Adrenal gland (tissue), 12 donors: ENCODE data around the gene ARL4D. TPM values are rescaled to one million over a fixed set of nuclear protein-coding genes. Genes with fewer than 3 reads are reported as not detected.

Experiments
- DNase-seq, 7 donors: peaks; one replicate each; pipeline ENCODE4 v3.0.0-alpha.2; 2019 to 2020
- H3K27ac ChIP-seq, 5 donors: fragments of 200-600 bp; sonication (generic) in 4 of 5; 1 replicate in 3 of 5; 2 replicates in 2 of 5; pipeline versions ENCODE4 v1.5.1 to v1.8.0; 2016 to 2020; ENCODE audit warnings: mild to moderate bottlenecking in 1 of 5
- H3K27me3 ChIP-seq: fragments of 200-600 bp; 2 replicates; pipeline ENCODE4 v1.8.0; 2021
- H3K36me3 ChIP-seq, 2 donors: fragments of 200-600 bp; replicated peaks in 1 of 2; 1 replicate in 1 of 2; 2 replicates in 1 of 2; pipeline versions ENCODE4 v1.5.1 to v1.8.0; 2018 to 2022
- H3K4me1 ChIP-seq, 2 donors: fragments of 200-600 bp; replicated peaks in 1 of 2; 1 replicate in 1 of 2; 2 replicates in 1 of 2; pipeline versions ENCODE4 v1.5.1 to v1.8.0; 2018 to 2021
- H3K4me3 ChIP-seq, 4 donors: fragments of 200-600 bp; sonication (generic) in 3 of 4; one replicate each; pipeline ENCODE4 v1.5.1; 2016 to 2018
- H3K9me3 ChIP-seq, 3 donors: fragments of 200-600 bp; sonication (generic) in 1 of 3; replicated peaks in 1 of 3; 1 replicate in 2 of 3; 2 replicates in 1 of 3; pipeline versions ENCODE4 v1.5.1 to v1.8.0; 2016 to 2021
- POLR2A ChIP-seq, 2 donors: fragments of 450-650 bp; IDR thresholded peaks; one replicate each; pipeline ENCODE4 v1.6.1; 2017; ENCODE audit warnings: antibody characterized with exemption in 2 of 2, mild to moderate bottlenecking in 2 of 2, moderate library complexity in 1 of 2
- WGBS, 4 donors: extraction: QIAGEN DNeasy Blood & Tissue Kit in 2 of 4; methylation state at CpG; one replicate each; pipeline versions ENCODE4 v1.1.5 to v1.1.7; 2013 to 2017; 5-methylcytosine and 5-hydroxymethylcytosine counted together
- intact Hi-C, 2 donors: fragments of 100-400 bp; cut with DNase I; formaldehyde crosslinking; loops; one replicate each; pipeline versions ENCODE4 v1.14.1 to v1.15.0; 2022 to 2023
- polyA plus RNA-seq, 3 donors: library from polyadenylated mRNA; stranded (reverse); fragments of 200-250 nt in 2 of 3; fragments of 350-450 nt in 1 of 3; fragmentation: Illumina TruSeq in 1 of 3; extraction: RNeasy Lipid Tissue Mini Kit (QIAGEN cat#74804) in 1 of 3; gene quantifications; one replicate each; pipeline ENCODE4 v1.2.3, GENCODE V29; 2013 to 2014
- total RNA-seq, 9 donors: library from RNA; depleted of rRNA in 4 of 9; stranded (reverse); fragments of >200 nt in 4 of 9; fragments of 120-200 nt in 1 of 9; fragmentation: NEBNext Ultra II Directional in 1 of 9; extraction: Animal tissue kit (Norgen Biotek cat#: 25700) in 1 of 9; gene quantifications; one replicate each; pipeline versions ENCODE4 v1.1.0 to v1.2.4, GENCODE V29; 2013 to 2023
- TF ChIP-seq, protein P1 (sequence below), 6 experiments: fragments of 450-650 bp in 4 of 6; fragments of 200-600 bp in 2 of 6; sonication (generic) in 1 of 6; IDR thresholded peaks; 1 replicate in 5 of 6; 2 replicates in 1 of 6; pipeline versions ENCODE4 v1.5.1 to v1.8.0; 2016 to 2021; ENCODE audit warnings: antibody characterized with exemption in 6 of 6, mild to moderate bottlenecking in 2 of 6, moderate library complexity in 1 of 6
- donor health status: healthy with polysubstance abuse.
- donor health status: Bipolar disorder and iron deficiency.
- donor health status: DM: yes; HTN: yes; CAD: no.
- donor health status: DM: no; HTN: no; CAD: no.
- donor health status: DM: no; HTN: no; CAD: no.
- donor health status: DM: yes; HTN: yes; CAD: no.

ARL4D gene
- total and polyA plus RNA-seq, 12 donors: 2.4 to 9.0 (median 5.7) TPM

DNA sequence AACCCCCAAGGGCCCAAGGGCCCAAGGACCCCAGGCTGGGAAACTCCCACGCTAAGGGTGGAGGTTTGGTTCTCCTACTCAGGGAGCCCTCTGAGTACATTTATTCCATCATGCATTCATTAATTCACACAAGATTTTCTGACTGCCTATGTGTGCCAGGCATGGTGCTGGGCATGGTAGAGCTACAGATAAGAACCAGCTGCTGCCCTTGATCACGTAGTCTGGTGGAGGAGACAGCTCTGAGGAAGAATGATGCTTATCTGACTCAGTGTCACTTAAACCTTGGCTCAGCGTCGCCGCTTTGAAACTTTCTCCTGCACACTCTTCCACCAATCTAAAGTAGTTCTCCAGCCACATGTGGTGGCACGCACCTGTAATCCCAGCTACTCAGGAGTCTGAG lies 3.6 kb upstream of the ARL4D start:
- no peak overlapping the region for H3K27ac ChIP-seq
- no peak for TF ChIP-seq POLR2A (IDR thresholded peaks at IDR 0.05)
- TF ChIP-seq, protein P1, sequence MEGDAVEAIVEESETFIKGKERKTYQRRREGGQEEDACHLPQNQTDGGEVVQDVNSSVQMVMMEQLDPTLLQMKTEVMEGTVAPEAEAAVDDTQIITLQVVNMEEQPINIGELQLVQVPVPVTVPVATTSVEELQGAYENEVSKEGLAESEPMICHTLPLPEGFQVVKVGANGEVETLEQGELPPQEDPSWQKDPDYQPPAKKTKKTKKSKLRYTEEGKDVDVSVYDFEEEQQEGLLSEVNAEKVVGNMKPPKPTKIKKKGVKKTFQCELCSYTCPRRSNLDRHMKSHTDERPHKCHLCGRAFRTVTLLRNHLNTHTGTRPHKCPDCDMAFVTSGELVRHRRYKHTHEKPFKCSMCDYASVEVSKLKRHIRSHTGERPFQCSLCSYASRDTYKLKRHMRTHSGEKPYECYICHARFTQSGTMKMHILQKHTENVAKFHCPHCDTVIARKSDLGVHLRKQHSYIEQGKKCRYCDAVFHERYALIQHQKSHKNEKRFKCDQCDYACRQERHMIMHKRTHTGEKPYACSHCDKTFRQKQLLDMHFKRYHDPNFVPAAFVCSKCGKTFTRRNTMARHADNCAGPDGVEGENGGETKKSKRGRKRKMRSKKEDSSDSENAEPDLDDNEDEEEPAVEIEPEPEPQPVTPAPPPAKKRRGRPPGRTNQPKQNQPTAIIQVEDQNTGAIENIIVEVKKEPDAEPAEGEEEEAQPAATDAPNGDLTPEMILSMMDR (IDR thresholded peaks at IDR 0.05): no peak
- no peaks in the 10 kb centered on the region for H3K36me3 ChIP-seq
- no peak for DNase-seq
- no peaks in the 10 kb centered on the region for H3K27me3 ChIP-seq
- no peaks in the 10 kb centered on the region for H3K9me3 ChIP-seq
- intact Hi-C loops: loop anchor here (2.0 kb wide), 1 partner anchor 88 kb away; the partner anchor contains the start of gene DHX8 (in 2 of the 2)
- H3K4me3 ChIP-seq: no peak overlapping the region
- peaks cover 9 to 21% of the 10 kb centered on the region in 2 donors for H3K4me1 ChIP-seq
- 36 to 69% (median 62%) methylated on average over 5 to 6 of the region's 6 CpGs for WGBS, 4 donors

DNA sequence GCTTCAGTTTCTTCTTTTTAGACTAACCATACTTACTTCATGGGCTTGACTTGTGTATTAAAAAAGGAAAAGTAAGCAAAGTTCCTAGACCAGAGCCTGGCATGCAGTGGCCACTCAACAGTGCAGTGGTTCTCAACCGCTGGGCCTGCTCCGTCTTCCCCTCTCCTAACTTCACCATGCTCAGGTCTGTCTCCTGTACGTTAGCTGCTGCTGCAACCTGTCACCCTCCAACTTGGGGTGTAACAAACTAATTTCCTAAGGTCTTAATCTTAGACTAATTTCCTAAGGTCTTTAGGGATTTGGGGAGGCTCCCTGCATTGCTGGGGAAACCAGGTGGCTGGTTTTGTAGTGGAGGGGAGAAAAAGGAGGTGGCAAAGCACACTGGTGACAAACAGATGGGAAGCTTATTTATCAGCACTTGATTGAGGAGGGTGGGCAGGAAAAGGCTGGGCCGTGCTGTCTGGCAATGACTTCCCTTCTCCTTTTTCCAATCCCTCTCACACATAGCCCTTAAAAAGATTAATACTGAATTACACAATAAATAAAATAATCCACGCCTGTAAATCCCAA lies 2.2 kb upstream of the ARL4D start:
- Histone ChIP-seq H3K36me3 (no peaks in the 10 kb centered on the region), H3K27ac (no peak overlapping the region), H3K9me3 (no peaks in the 10 kb centered on the region), H3K4me3 (no peak overlapping the region), H3K4me1 (peaks cover 9 to 29% of the 10 kb centered on the region in 2 donors), H3K27me3 (no peaks in the 10 kb centered on the region)
- WGBS, 4 donors: 73 to 86% (median 76%) methylated on average over 5 of the region's 5 CpGs
- intact Hi-C loops: no loop called here
- no peak for DNase-seq
- no peak for TF ChIP-seq POLR2A (IDR thresholded peaks at IDR 0.05)
- TF ChIP-seq, protein P1 (IDR thresholded peaks at IDR 0.05): no peak

DNA sequence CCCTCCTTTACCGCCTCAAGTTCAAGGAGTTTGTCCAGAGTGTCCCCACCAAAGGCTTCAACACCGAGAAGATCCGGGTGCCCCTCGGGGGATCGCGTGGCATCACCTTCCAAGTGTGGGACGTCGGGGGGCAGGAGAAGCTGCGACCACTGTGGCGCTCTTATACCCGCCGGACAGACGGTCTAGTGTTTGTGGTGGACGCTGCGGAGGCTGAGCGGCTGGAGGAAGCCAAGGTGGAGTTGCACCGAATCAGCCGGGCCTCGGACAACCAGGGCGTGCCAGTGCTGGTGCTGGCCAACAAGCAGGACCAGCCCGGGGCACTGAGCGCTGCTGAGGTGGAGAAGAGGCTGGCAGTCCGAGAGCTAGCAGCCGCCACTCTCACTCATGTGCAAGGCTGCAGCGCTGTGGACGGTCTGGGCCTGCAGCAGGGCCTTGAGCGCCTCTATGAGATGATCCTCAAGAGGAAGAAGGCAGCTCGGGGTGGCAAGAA lies 1.1 kb downstream of the ARL4D start:
- Histone ChIP-seq H3K4me1 (peaks cover 9 to 22% of the 10 kb centered on the region in 2 donors), H3K27ac (peak overlapping the region in 3 of 5 donors; percentile 10 to 72 (median 62)), H3K4me3 (peak overlapping the region in 1 of 4 donors; percentile 87), H3K36me3 (no peaks in the 10 kb centered on the region), H3K9me3 (no peaks in the 10 kb centered on the region), H3K27me3 (no peaks in the 10 kb centered on the region)
- intact Hi-C loops: no loop called here
- 78 to 88% (median 85%) methylated on average over 16 to 28 of the region's 28 CpGs for WGBS, 4 donors
- DNase-seq: no peak
- TF ChIP-seq, protein P1 (IDR thresholded peaks at IDR 0.05): no peak
- TF ChIP-seq POLR2A (IDR thresholded peaks at IDR 0.05): no peak

GRCh38 chr17:43400943-43401717 lies 2.3 kb downstream of the ARL4D start:
- peak; percentile 52 to 89 (median 73) for DNase-seq
- intact Hi-C loops: no loop called here
- TF ChIP-seq POLR2A (IDR thresholded peaks at IDR 0.05): peak in 1 of 2 donors; percentile 10
- TF ChIP-seq, protein P1 (IDR thresholded peaks at IDR 0.05): no peak
- peak overlapping the region in 2 of 5 donors; percentile 77 to 78 for H3K27ac ChIP-seq
- peaks cover 9 to 20% of the 10 kb centered on the region in 2 donors for H3K4me1 ChIP-seq
- no peaks in the 10 kb centered on the region for H3K36me3 ChIP-seq
- no peaks in the 10 kb centered on the region for H3K27me3 ChIP-seq
- H3K4me3 ChIP-seq: peak overlapping the region in 1 of 4 donors; percentile 87
- H3K9me3 ChIP-seq: no peaks in the 10 kb centered on the region
- WGBS, 4 donors: 41 to 59% (median 51%) methylated on average over 4 of the region's 4 CpGs
